ENCODE results near the gene HIVEP3. TPM values are rescaled to one million over a fixed set of nuclear protein-coding genes. Genes with fewer than 3 reads are reported as not detected.

The HIVEP3 gene
- total RNA-seq, 1 donor from 2014 or later: 0.37 TPM

DNA sequence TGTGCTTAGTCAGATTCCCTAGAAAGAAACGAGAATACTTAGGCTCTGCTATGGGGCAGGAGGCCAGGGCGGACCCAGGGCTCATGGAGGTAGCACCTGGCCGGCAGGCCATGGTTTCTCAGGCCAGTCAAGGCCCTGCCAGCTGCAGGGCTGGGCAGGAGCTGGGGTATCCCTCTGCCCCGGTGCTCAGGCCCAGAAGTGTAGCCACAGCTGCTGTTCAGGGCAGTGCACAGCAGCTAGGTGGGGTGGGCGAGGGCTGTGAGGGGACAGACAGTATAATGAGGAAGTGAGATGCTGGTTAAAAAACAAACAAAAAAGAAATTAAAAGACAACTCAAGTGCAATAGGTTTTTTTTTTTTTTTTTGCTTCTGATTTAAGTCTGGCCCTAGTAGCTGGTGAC lies 400.3 kb downstream of the HIVEP3 start:
- Mint-ChIP-seq H3K4me3 (no peak overlapping the region), H3K27me3 (ENCODE audit: insufficient read depth, low read depth) (peaks cover 10% of the 10 kb centered on the region), H3K27ac (no peak overlapping the region), H3K4me1 (peaks cover 28% of the 10 kb centered on the region), H3K9me3 (no peaks in the 10 kb centered on the region), H3K36me3 (no peaks in the 10 kb centered on the region)
- H3K27me3 ChIP-seq: peaks cover 9% of the 10 kb centered on the region
- H3K79me2 ChIP-seq (ENCODE audit: low read depth): no peaks in the 10 kb centered on the region
- no peak overlapping the region for H3K4me2 ChIP-seq
- H3F3A ChIP-seq (ENCODE audit: low read depth): no peaks in the 10 kb centered on the region
- no peak for TF ChIP-seq EZH2phosphoT487 (IDR thresholded peaks at IDR 0.05)
- no peak for TF ChIP-seq EZH2 (IDR thresholded peaks at IDR 0.05)
- TF ChIP-seq, protein P1, sequence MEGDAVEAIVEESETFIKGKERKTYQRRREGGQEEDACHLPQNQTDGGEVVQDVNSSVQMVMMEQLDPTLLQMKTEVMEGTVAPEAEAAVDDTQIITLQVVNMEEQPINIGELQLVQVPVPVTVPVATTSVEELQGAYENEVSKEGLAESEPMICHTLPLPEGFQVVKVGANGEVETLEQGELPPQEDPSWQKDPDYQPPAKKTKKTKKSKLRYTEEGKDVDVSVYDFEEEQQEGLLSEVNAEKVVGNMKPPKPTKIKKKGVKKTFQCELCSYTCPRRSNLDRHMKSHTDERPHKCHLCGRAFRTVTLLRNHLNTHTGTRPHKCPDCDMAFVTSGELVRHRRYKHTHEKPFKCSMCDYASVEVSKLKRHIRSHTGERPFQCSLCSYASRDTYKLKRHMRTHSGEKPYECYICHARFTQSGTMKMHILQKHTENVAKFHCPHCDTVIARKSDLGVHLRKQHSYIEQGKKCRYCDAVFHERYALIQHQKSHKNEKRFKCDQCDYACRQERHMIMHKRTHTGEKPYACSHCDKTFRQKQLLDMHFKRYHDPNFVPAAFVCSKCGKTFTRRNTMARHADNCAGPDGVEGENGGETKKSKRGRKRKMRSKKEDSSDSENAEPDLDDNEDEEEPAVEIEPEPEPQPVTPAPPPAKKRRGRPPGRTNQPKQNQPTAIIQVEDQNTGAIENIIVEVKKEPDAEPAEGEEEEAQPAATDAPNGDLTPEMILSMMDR (IDR thresholded peaks at IDR 0.05): no peak
- no peaks in the 10 kb centered on the region for H3K9me3 ChIP-seq (ENCODE audit: low read depth)
- peaks cover 19% of the 10 kb centered on the region for H3K4me1 ChIP-seq
- DNase-seq (ENCODE audit: low spot score): no peak
- no peaks in the 10 kb centered on the region for H4K20me1 ChIP-seq (ENCODE audit: low read depth)
- no peak overlapping the region for H2AFZ ChIP-seq (replicated peaks)
- H3K36me3 ChIP-seq: no peaks in the 10 kb centered on the region
- H3K9ac ChIP-seq: no peak overlapping the region
- H3K27ac ChIP-seq: no peak overlapping the region
- no peak overlapping the region for H3K4me3 ChIP-seq

DNA sequence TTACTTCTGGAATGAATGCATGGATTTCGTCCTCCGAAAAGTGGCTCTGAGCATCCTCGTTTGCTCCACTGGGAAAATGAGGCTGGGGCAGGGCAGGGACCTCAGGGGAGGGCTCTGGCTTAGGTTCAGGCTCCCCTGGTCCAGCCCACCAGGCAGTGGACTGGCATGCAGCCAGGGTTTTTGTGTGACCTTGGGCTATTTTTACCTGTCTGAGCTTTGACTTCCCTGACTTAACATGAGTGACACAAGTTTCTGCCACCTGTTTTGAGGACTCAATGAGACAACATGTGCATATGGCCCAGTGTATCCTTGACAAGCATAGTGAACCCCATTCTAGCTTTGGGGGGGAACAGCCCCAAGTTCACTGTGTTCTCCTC lies 401.7 kb downstream of the HIVEP3 start:
- Histone ChIP-seq H3F3A (ENCODE audit: low read depth) (no peaks in the 10 kb centered on the region), H3K9me3 (ENCODE audit: low read depth) (no peaks in the 10 kb centered on the region), H3K79me2 (ENCODE audit: low read depth) (no peaks in the 10 kb centered on the region), H2AFZ (replicated peaks) (no peak overlapping the region), H3K27ac (no peak overlapping the region), H3K4me2 (no peak overlapping the region), H3K4me3 (no peak overlapping the region), H3K4me1 (peaks cover 18% of the 10 kb centered on the region), H3K9ac (no peak overlapping the region), H3K27me3 (peaks cover 9% of the 10 kb centered on the region), H4K20me1 (ENCODE audit: low read depth) (no peaks in the 10 kb centered on the region), H3K36me3 (no peaks in the 10 kb centered on the region)
- H3K4me1 Mint-ChIP-seq: peaks cover 25% of the 10 kb centered on the region
- DNase-seq (ENCODE audit: low spot score): no peak
- H3K36me3 Mint-ChIP-seq: no peaks in the 10 kb centered on the region
- peak overlapping the region; percentile 8 for H3K4me3 Mint-ChIP-seq
- peak overlapping the region; percentile 33 for H3K27ac Mint-ChIP-seq
- no peaks in the 10 kb centered on the region for H3K9me3 Mint-ChIP-seq
- peaks cover 8% of the 10 kb centered on the region for H3K27me3 Mint-ChIP-seq (ENCODE audit: insufficient read depth, low read depth)
- TF ChIP-seq, protein P1 (IDR thresholded peaks at IDR 0.05): no peak
- TF ChIP-seq EZH2phosphoT487 (IDR thresholded peaks at IDR 0.05): no peak
- TF ChIP-seq EZH2 (IDR thresholded peaks at IDR 0.05): no peak

DNA sequence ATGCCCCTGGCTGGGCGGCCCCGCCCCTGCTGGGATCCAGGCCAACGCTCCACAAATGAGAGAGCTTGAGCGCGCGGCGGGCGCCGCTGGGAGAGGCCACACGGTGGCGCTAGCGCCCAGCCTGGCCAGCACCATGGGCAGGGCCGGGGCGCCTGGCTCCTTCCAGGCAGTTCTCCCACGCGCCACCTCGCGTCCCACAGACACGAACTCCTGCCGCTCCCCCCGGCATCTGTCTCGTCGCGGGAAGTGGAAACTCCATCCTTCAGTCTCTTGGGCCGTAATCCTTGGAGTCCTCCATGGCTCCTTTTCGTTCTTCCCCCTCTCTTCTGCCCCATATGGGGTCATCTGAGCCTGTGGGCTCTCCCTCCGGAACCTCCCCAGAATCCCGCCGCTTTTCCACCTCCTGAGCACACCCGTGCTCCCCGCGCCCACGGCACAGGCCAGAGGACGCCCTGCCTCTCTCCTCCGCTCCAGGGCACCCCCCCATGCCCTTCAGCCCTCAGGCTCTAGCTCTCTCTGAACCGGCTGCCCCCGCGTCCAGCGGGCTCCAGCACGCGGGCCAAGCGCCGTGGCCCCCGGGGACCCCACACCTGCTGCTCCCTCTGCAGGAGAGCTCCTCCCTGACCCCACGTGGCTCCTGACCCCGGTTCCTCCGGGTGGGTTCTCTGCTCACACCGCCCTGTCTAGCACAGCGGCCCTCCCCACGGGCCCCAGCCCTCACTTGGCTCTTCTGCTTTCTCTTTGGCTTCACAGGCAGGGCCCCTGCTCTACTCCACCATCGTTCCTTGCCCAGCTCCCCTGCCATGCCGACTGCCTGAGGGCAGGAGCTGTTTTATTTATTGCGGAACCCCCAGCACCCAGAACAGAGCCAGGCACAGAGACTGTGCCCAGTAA lies 402.3 kb downstream of the HIVEP3 start:
- peaks cover 21% of the 10 kb centered on the region for H3K4me1 Mint-ChIP-seq
- Histone ChIP-seq H3K79me2 (ENCODE audit: low read depth) (no peaks in the 10 kb centered on the region), H3K9ac (no peak overlapping the region), H4K20me1 (ENCODE audit: low read depth) (no peaks in the 10 kb centered on the region), H3K4me3 (peak overlapping the region; percentile 20), H3K36me3 (no peaks in the 10 kb centered on the region), H3K4me2 (peak overlapping the region; percentile 65), H3K27ac (no peak overlapping the region), H2AFZ (replicated peaks) (peak overlapping the region; percentile 93), H3K27me3 (peaks cover 9% of the 10 kb centered on the region), H3K4me1 (peaks cover 13% of the 10 kb centered on the region), H3K9me3 (ENCODE audit: low read depth) (no peaks in the 10 kb centered on the region), H3F3A (ENCODE audit: low read depth) (no peaks in the 10 kb centered on the region)
- peak overlapping the region; percentile 71 for H3K4me3 Mint-ChIP-seq
- no peaks in the 10 kb centered on the region for H3K36me3 Mint-ChIP-seq
- peaks cover 8% of the 10 kb centered on the region for H3K27me3 Mint-ChIP-seq (ENCODE audit: insufficient read depth, low read depth)
- TF ChIP-seq, protein P1 (IDR thresholded peaks at IDR 0.05): peak; percentile 82
- no peak for TF ChIP-seq EZH2phosphoT487 (IDR thresholded peaks at IDR 0.05)
- peak overlapping the region; percentile 87 for H3K27ac Mint-ChIP-seq
- peak; percentile 91 for DNase-seq (ENCODE audit: low spot score)
- no peaks in the 10 kb centered on the region for H3K9me3 Mint-ChIP-seq
